Glutamatergic neuron (in vitro differentiated cells): ENCODE measurements around the gene CHN2. TPM values are rescaled to one million over a fixed set of nuclear protein-coding genes. Genes with fewer than 3 reads are reported as not detected.

ENCODE experiments used
- DNase-seq: peaks from one replicate; pipeline ENCODE4 v3.0.0; 2022
- H3K27ac Mint-ChIP-seq: one replicate; pipeline ENCODE4 v1.8.0; 2020; ENCODE audit warnings: mild to moderate bottlenecking, mixed read lengths, inconsistent platforms; ENCODE audit not compliant: unreplicated experiment
- H3K27me3 Mint-ChIP-seq: one replicate; pipeline ENCODE4 v1.8.0; 2020; ENCODE audit warnings: mild to moderate bottlenecking, moderate library complexity, mixed read lengths, inconsistent platforms; ENCODE audit not compliant: unreplicated experiment
- H3K36me3 Mint-ChIP-seq: one replicate; pipeline ENCODE4 v1.8.0; 2020; ENCODE audit warnings: mild to moderate bottlenecking, mixed read lengths, inconsistent platforms; ENCODE audit not compliant: unreplicated experiment
- H3K4me1 Mint-ChIP-seq: one replicate; pipeline ENCODE4 v1.8.0; 2020; ENCODE audit warnings: mild to moderate bottlenecking, low read depth, mixed read lengths, inconsistent platforms; ENCODE audit not compliant: unreplicated experiment
- H3K4me3 Mint-ChIP-seq: one replicate; pipeline ENCODE4 v1.8.0; 2020; ENCODE audit warnings: mild to moderate bottlenecking, mixed read lengths, inconsistent platforms; ENCODE audit not compliant: unreplicated experiment
- H3K9me3 Mint-ChIP-seq: one replicate; pipeline ENCODE4 v1.8.0; 2020; ENCODE audit warnings: mild to moderate bottlenecking, moderate library complexity, mixed read lengths, inconsistent platforms; ENCODE audit not compliant: unreplicated experiment
- total RNA-seq: library from RNA; stranded (reverse); fragmentation: NEBNext Ultra II Directional; extraction: Animal tissue kit (Norgen Biotek cat#: 25700); gene quantifications from one replicate; pipeline ENCODE4 v1.2.1, GENCODE V29; 2021; ENCODE audit not compliant: unreplicated experiment
- TF ChIP-seq, protein P1 (sequence below): fragments of 200-600 bp; sonication (generic); IDR thresholded peaks from one replicate; pipeline ENCODE4 v1.5.0; 2021; ENCODE audit not compliant: partially characterized antibody, unreplicated experiment

The CHN2 gene
- total RNA-seq, 1 donor from 2014 or later, result 63.2 TPM

DNA sequence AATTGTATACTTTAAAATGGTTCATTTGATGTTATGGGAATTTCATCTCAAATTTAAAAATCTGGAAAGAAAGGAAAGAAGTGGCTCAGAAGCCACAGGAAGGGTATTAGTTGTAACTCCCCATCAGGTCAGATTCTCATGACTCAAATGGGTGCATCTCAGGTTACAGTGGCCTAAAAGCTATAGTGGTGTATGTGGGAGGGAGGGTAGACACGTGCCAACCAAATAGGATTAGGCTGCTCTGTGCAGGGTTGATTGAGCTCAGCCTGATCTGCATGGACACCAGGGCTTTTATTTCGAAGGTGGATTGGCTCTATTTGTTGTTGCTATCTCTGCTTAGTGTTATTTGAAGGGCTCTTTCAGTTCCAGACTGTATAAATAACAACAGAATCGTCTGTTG is 247.6 kb downstream of the CHN2 start:
- H3K4me1 Mint-ChIP-seq, result peaks cover 30% of the 10 kb centered on the region
- no peaks in the 10 kb centered on the region for H3K27me3 Mint-ChIP-seq
- no peaks in the 10 kb centered on the region for H3K36me3 Mint-ChIP-seq

DNA sequence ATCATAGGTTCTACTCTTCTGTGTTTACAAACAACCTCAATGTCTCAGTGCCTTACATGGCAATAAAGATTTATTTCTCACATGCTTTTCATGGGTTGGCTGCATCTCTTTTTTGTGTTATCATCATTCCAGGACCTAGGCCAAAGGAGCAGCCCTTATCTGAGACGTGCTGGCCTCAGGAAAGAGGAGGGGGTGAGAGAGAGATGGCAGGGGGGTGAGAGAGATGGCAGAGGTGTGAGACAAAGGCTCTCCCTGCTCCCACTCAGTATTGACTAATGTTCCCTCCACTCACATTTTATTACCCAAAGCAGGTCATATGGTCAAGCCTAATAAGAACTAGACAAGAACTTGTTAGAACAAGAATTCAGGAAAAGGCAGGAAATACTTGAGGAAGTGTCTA is 249.0 kb downstream of the CHN2 start:
- no peak overlapping the region for H3K4me3 Mint-ChIP-seq

More for the DNA sequence above, 247.6 kb downstream of the CHN2 start:
- TF ChIP-seq, protein P1, sequence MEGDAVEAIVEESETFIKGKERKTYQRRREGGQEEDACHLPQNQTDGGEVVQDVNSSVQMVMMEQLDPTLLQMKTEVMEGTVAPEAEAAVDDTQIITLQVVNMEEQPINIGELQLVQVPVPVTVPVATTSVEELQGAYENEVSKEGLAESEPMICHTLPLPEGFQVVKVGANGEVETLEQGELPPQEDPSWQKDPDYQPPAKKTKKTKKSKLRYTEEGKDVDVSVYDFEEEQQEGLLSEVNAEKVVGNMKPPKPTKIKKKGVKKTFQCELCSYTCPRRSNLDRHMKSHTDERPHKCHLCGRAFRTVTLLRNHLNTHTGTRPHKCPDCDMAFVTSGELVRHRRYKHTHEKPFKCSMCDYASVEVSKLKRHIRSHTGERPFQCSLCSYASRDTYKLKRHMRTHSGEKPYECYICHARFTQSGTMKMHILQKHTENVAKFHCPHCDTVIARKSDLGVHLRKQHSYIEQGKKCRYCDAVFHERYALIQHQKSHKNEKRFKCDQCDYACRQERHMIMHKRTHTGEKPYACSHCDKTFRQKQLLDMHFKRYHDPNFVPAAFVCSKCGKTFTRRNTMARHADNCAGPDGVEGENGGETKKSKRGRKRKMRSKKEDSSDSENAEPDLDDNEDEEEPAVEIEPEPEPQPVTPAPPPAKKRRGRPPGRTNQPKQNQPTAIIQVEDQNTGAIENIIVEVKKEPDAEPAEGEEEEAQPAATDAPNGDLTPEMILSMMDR, result no peak
- H3K4me3 Mint-ChIP-seq, result no peak overlapping the region
- peaks cover 1% of the 10 kb centered on the region for H3K9me3 Mint-ChIP-seq
- DNase-seq, result no peak
- no peak overlapping the region for H3K27ac Mint-ChIP-seq

DNA sequence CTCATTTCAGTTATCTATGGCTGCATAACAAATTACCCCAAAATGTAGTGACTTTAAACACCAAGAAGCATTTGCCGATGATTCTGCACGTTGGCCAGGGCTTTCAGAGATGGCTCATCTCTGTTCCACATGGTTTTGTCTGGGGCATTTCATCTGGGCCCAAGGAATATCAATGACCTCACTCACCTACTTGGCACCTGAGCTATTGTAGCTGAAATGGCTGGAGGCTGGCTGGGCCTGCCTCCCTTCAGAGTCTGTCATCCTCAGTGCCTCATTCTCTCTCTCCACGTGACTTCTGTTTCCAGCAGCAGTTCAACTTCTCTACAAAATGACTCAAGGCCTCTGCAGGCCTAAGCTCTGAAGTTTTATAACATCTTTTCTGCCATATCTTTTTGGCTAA is 249.7 kb downstream of the CHN2 start:
- H3K27me3 Mint-ChIP-seq, result no peaks in the 10 kb centered on the region
- H3K27ac Mint-ChIP-seq, result no peak overlapping the region
- no peaks in the 10 kb centered on the region for H3K36me3 Mint-ChIP-seq
- H3K9me3 Mint-ChIP-seq, result peaks cover 1% of the 10 kb centered on the region
- TF ChIP-seq, protein P1, result no peak
- peaks cover 26% of the 10 kb centered on the region for H3K4me1 Mint-ChIP-seq
- no peak for DNase-seq
- H3K4me3 Mint-ChIP-seq, result no peak overlapping the region

More for the DNA sequence above, 249.0 kb downstream of the CHN2 start:
- Mint-ChIP-seq H3K9me3 (peaks cover 1% of the 10 kb centered on the region), H3K27me3 (no peaks in the 10 kb centered on the region), H3K4me1 (peaks cover 26% of the 10 kb centered on the region), H3K27ac (no peak overlapping the region), H3K36me3 (no peaks in the 10 kb centered on the region)
- DNase-seq, result no peak
- TF ChIP-seq, protein P1, result no peak

DNA sequence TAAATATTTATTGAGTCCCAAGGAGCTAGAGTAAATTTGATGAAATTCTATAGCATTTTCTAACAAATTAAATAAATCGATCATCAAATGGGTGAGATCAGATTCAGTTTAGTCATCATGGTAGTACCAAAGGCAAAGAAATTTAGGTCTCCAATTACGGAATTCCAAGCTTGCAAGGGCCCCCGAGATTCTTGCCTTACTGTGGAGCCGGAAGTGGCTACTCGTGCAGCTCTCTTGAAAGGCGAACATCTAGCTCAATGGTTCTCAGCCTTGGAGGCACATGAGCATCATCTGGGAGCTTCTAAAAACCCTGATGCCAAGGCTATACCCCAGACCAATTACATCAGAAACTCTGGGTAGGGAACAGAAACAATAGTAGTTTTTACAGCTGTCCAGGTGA is 251.2 kb downstream of the CHN2 start:
- peaks cover 26% of the 10 kb centered on the region for H3K4me1 Mint-ChIP-seq
- TF ChIP-seq, protein P1, result no peak
- peaks cover 7% of the 10 kb centered on the region for H3K36me3 Mint-ChIP-seq
- no peak for DNase-seq
- no peaks in the 10 kb centered on the region for H3K27me3 Mint-ChIP-seq
- H3K9me3 Mint-ChIP-seq, result peaks cover 1% of the 10 kb centered on the region
- no peak overlapping the region for H3K4me3 Mint-ChIP-seq
- no peak overlapping the region for H3K27ac Mint-ChIP-seq

DNA sequence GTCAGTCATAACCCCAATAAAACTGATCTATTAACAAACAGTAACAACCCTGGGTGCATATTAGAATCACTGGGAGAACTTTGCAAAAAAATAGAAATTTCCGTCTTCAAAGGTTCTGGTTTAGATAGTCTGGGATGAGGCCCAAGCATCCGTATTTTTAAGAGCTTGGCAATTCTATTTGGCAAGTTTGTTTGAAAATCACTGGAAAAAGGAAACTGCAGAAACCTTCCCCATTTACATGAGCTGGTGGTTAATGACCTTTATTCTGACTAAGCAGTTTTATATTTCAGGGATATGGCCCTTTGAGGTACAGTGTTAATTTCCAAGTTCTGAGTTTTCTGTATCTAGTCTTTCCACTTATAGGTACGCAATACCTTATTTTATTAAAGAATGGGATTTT is 253.3 kb downstream of the CHN2 start:
- no peaks in the 10 kb centered on the region for H3K27me3 Mint-ChIP-seq
- no peak overlapping the region for H3K27ac Mint-ChIP-seq
- H3K4me3 Mint-ChIP-seq, result no peak overlapping the region
- peaks cover 11% of the 10 kb centered on the region for H3K36me3 Mint-ChIP-seq
- H3K4me1 Mint-ChIP-seq, result peaks cover 17% of the 10 kb centered on the region
- DNase-seq, result no peak
- peaks cover 1% of the 10 kb centered on the region for H3K9me3 Mint-ChIP-seq
- TF ChIP-seq, protein P1, result no peak
